T-cell (primary cell): ENCODE measurements around the gene FHOD3. TPM values are rescaled to one million over a fixed set of nuclear protein-coding genes. Genes with fewer than 3 reads are reported as not detected.
"Not testable (repeated sequence)": the region's sequence is repeated elsewhere in the genome, so short reads cannot be mapped to it uniquely, and the experiment has no call there.

Source experiments
- ATAC-seq, 4 experiments: fragments of 200-7000 bp in 3 of 4; fragments of 150-1000 bp in 1 of 4; cut with Tn5 transposase; replicated peaks in 1 of 4; 1 replicate in 3 of 4; 2 replicates in 1 of 4; pipeline ENCODE4 v1.10.0; 2021; ENCODE audit warnings: moderate library complexity in 3 of 4, mild to moderate bottlenecking in 2 of 4, moderate number of reproducible peaks in 1 of 4
- CTCF ChIA-PET, 2 donors: fragments of 300-600 bp; sonication (Branson Sonifier 250); formaldehyde crosslinking; loops; one replicate each; lab custom pipeline; 2022; ENCODE audit warnings: antibody characterized with exemption in 2 of 2; lab: Charles Lee
- POLR2A ChIA-PET, 2 donors: fragments of 300-600 bp; sonication (Branson Sonifier 250); formaldehyde crosslinking; loops; one replicate each; lab custom pipeline; 2022; ENCODE audit warnings: antibody characterized with exemption in 2 of 2; lab: Charles Lee
- DNase-seq, 35 experiments: peaks; one replicate each; pipeline versions ENCODE4 v3.0.0 to v3.0.0-alpha.2; 2013 to 2023
- H3K27ac ChIP-seq: one replicate; pipeline ENCODE4 v1.5.1; 2013; ENCODE audit warnings: low read length
- H3K27me3 ChIP-seq, 2 experiments: replicated peaks in 1 of 2; 1 replicate in 1 of 2; 2 replicates in 1 of 2; pipeline versions ENCODE4 v1.6.1 to v1.7.0; 2013; ENCODE audit warnings: low read length in 1 of 2, mixed read lengths in 1 of 2; ENCODE audit not compliant: control insufficient read depth in 2 of 2, insufficient read depth in 2 of 2; ENCODE audit errors: extremely low read depth in 1 of 2
- H3K36me3 ChIP-seq, 2 donors: 1 replicate in 1 of 2; 2 replicates in 1 of 2; pipeline versions ENCODE4 v1.6.1 to v1.7.0; 2013; ENCODE audit warnings: low read length in 1 of 2; ENCODE audit not compliant: control insufficient read depth in 2 of 2, insufficient read depth in 1 of 2; ENCODE audit errors: extremely low read depth in 1 of 2
- H3K4me1 ChIP-seq, 2 experiments: 1 replicate in 1 of 2; 2 replicates in 1 of 2; pipeline versions ENCODE4 v1.6.1 to v1.7.0; 2013; ENCODE audit warnings: low read length in 2 of 2, mixed read lengths in 1 of 2; ENCODE audit not compliant: insufficient read depth in 2 of 2, control insufficient read depth in 1 of 2; ENCODE audit errors: extremely low read depth in 1 of 2
- H3K4me3 ChIP-seq, 2 donors: 1 replicate in 1 of 2; 2 replicates in 1 of 2; pipeline versions ENCODE4 v1.5.1 to v1.7.0; 2013; ENCODE audit warnings: mild to moderate bottlenecking in 2 of 2, low read length in 1 of 2, moderate library complexity in 1 of 2; ENCODE audit not compliant: control insufficient read depth in 1 of 2; ENCODE audit errors: extremely low read depth in 1 of 2
- H3K9me3 ChIP-seq: 2 replicates; pipeline ENCODE4 v1.7.0; 2013
- H3K27ac Mint-ChIP-seq, 2 donors: one replicate each; pipeline ENCODE4 v1.8.0; 2020 to 2021; ENCODE audit warnings: mild to moderate bottlenecking in 2 of 2, mixed read lengths in 2 of 2
- H3K27me3 Mint-ChIP-seq, 2 donors: one replicate each; pipeline ENCODE4 v1.8.0; 2021 to 2022; ENCODE audit warnings: mixed read lengths in 2 of 2
- H3K36me3 Mint-ChIP-seq: one replicate; pipeline ENCODE4 v1.8.0; 2021; ENCODE audit warnings: mixed read lengths
- H3K4me1 Mint-ChIP-seq, 3 donors: one replicate each; pipeline ENCODE4 v1.8.0; 2020 to 2022; ENCODE audit warnings: mixed read lengths in 3 of 3, mild to moderate bottlenecking in 1 of 3
- H3K4me3 Mint-ChIP-seq, 3 donors: one replicate each; pipeline ENCODE4 v1.8.0; 2020 to 2022; ENCODE audit warnings: mild to moderate bottlenecking in 3 of 3, mixed read lengths in 3 of 3, moderate library complexity in 3 of 3
- H3K9me3 Mint-ChIP-seq, 3 donors: one replicate each; pipeline ENCODE4 v1.8.0; 2020 to 2022; ENCODE audit warnings: mixed read lengths in 3 of 3
- WGBS: methylation state at CpG from one replicate; pipeline ENCODE4 v1.1.5; 2013; ENCODE audit warnings: missing lambda C conversion rate; ENCODE audit not compliant: insufficient coverage; 5-methylcytosine and 5-hydroxymethylcytosine counted together
- total RNA-seq, 35 experiments: library from RNA in 6 of 35; stranded (reverse) in 6 of 35; fragments of 120-200 nt in 1 of 35; gene quantifications; one replicate each; pipeline versions ENCODE4 v1.2.1 to v1.2.4 and lab custom pipeline; 2013 to 2026

The FHOD3 gene
- total RNA-seq, 5 donors from 2014 or later (not counting 1 experiment from before 2014, with no cell fraction given), result 0.06 TPM; not detected in 4

DNA sequence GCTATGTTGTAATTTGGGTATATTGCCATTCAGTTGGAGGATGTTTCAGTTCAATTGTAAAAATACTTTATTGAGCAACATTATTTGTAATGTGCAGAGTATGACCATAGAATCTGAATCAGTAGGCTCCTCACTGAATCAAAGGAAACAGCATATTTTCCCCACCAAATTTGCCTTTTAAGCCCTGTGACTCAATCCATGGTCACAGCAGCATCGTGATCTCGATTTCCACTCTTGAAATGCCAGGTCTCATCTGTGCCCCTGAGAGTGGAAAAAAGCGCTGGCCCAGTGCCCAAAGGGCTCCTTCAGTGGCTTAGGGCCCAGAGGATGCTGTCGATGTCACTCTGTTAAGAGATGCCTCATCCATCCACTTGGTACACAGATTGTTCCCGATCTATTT, 57.5 kb downstream of the FHOD3 start:
- DNase-seq (no peak), ATAC-seq (no peak)
- Mint-ChIP-seq H3K4me3 (no peak overlapping the region), H3K4me1 (no peaks in the 10 kb centered on the region), H3K36me3 (no peaks in the 10 kb centered on the region), H3K27ac (no peak overlapping the region), H3K9me3 (no peaks in the 10 kb centered on the region), H3K27me3 (peaks cover 24 to 33% of the 10 kb centered on the region in 2 donors)
- Histone ChIP-seq H3K4me1 (no peaks in the 10 kb centered on the region), H3K27me3 (peaks cover 0 to 13% of the 10 kb centered on the region in 2 experiments), H3K27ac (no peak overlapping the region), H3K9me3 (no peaks in the 10 kb centered on the region), H3K36me3 (no peaks in the 10 kb centered on the region), H3K4me3 (no peak overlapping the region)
- CTCF ChIA-PET, result no interaction called here
- 53% methylated on average over 3 of the region's 5 CpGs for WGBS
- POLR2A ChIA-PET, result no interaction called here

DNA sequence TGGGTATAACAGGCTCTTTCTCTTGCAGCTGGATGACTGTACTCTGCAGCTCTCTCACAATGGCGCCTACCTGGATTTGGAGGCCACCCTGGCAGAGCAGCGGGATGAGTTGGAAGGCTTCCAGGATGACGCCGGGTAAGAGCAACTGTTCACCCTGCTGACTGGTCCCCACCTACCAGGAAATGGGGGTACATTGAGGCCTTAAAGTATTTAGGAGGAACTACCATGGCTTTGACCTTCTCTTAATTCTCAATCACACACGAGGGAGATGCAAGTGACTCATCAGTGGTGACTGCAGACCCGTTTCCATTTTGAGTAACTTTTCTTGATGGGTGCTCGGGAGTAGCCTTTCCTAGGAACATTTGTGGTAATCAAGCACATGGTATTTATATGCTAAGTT, 58.0 kb downstream of the FHOD3 start:
- no peak overlapping the region for H3K4me3 Mint-ChIP-seq
- H3K27ac ChIP-seq, result no peak overlapping the region
- CTCF ChIA-PET, result no interaction called here
- H3K4me1 Mint-ChIP-seq, result no peaks in the 10 kb centered on the region
- no peaks in the 10 kb centered on the region for H3K4me1 ChIP-seq
- no peak overlapping the region for H3K4me3 ChIP-seq
- H3K27ac Mint-ChIP-seq, result no peak overlapping the region
- POLR2A ChIA-PET, result no interaction called here
- no peak for ATAC-seq
- DNase-seq, result no peak
- no peaks in the 10 kb centered on the region for H3K9me3 Mint-ChIP-seq
- H3K36me3 ChIP-seq, result no peaks in the 10 kb centered on the region
- peaks cover 0 to 14% of the 10 kb centered on the region in 2 experiments for H3K27me3 ChIP-seq
- H3K27me3 Mint-ChIP-seq, result peaks cover 22 to 28% of the 10 kb centered on the region in 2 donors
- no peaks in the 10 kb centered on the region for H3K9me3 ChIP-seq
- WGBS, result 86% methylated on average over 1 of the region's 7 CpGs
- H3K36me3 Mint-ChIP-seq, result no peaks in the 10 kb centered on the region

DNA sequence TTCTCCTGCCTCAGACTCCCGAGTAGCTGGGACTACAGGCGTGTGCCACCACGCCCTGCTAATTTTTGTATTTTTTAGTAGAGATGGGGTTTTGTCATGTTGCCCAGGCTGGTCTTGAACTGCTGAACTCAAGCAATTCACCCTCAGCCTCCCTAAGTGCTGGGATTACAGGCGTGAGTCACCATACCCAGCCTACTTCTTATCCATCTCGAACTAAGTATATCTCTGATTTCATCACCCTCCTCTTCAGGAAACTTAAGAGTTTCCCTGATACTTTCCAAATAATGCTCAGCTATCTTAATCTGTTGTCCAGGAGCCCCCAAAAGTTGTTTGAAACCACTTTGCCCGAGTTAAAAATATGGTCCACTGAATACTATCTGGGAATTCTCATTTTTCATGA, 59.2 kb downstream of the FHOD3 start:
- ATAC-seq, H3K27ac Mint-ChIP-seq: not testable (repeated sequence)

DNA sequence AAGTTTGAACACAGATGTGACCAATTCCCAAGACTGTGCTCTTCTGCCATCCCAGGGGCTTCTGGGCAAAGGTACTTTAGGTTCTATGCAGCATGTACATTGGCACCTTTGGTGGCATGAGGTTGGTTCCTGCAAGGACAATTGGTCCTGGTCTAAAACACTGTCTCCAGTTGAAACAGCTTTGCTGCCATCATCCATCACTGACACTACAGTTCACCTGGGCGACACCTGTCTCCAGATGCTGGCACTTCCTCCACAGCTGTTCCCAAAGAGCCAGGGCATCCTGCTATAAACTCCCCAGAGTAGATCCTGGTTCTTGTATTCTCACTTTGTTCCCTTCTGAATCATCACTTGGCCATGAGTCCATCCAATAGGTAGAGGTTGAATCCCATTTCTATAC, 60.6 kb downstream of the FHOD3 start:
- Histone ChIP-seq H3K4me1 (no peaks in the 10 kb centered on the region), H3K36me3 (no peaks in the 10 kb centered on the region), H3K27me3 (peaks cover 0 to 10% of the 10 kb centered on the region in 2 experiments), H3K4me3 (no peak overlapping the region), H3K27ac (no peak overlapping the region), H3K9me3 (no peaks in the 10 kb centered on the region)
- no peaks in the 10 kb centered on the region for H3K4me1 Mint-ChIP-seq
- ChIA-PET POLR2A (no interaction called here), CTCF (no interaction called here)
- ATAC-seq (no peak), DNase-seq (no peak)
- no peaks in the 10 kb centered on the region for H3K36me3 Mint-ChIP-seq
- WGBS, result 71% methylated on average over 1 of the region's 1 CpG
- no peak overlapping the region for H3K27ac Mint-ChIP-seq
- H3K27me3 Mint-ChIP-seq, result peaks cover 18 to 19% of the 10 kb centered on the region in 2 donors
- H3K4me3 Mint-ChIP-seq, result no peak overlapping the region
- H3K9me3 Mint-ChIP-seq, result no peaks in the 10 kb centered on the region

More for the DNA sequence above, 59.2 kb downstream of the FHOD3 start:
- H3K27ac ChIP-seq, H3K9me3 Mint-ChIP-seq, H3K4me1 Mint-ChIP-seq, H3K4me1 ChIP-seq, H3K4me3 Mint-ChIP-seq, DNase-seq, POLR2A ChIA-PET, H3K9me3 ChIP-seq, H3K4me3 ChIP-seq, H3K36me3 ChIP-seq, H3K27me3 ChIP-seq, H3K36me3 Mint-ChIP-seq: not testable (repeated sequence)
- peaks cover 14 to 19% of the 10 kb centered on the region in 2 donors for H3K27me3 Mint-ChIP-seq
- WGBS, result 57% methylated on average over 3 of the region's 6 CpGs
- CTCF ChIA-PET, result interaction anchor here in 1 of 2 donors (0.5 kb wide), 1 partner anchor 475 kb away, joined by 4 read pairs; no protein-coding TSS in a partner anchor

DNA sequence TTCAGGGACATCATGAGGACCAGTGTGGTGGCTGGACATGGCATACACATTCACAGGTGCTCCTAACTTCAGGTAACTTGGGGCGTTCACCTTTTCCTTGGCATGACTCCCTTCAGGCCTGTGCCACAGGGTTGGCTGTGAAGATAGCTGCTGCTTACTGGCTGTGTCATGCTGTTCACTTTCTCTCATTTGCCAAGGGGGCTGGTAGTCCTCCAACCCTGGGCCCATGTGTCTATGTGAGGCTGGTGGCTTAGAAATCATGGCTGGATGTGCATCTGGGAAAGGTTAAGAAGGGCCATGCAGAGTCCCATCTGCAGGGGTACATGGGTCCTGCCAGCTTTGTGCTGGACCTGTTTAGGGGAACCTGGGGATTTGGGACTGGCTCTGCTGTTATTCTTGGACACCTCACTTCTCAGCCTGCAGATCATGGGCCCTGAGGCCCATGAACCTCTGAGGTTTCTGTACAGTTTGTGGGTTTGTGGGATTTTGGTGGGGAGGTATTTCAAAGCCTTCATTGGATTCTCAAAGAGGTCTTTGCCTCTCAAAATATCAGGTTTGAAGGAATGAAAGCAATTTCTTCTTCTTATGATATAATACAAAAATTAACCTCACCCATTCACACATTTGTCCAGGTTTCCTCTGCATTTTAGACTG, 62.9 kb downstream of the FHOD3 start:
- Mint-ChIP-seq H3K27me3 (peaks cover 18 to 24% of the 10 kb centered on the region in 2 donors), H3K36me3 (no peaks in the 10 kb centered on the region), H3K4me3 (no peak overlapping the region), H3K27ac (no peak overlapping the region), H3K9me3 (no peaks in the 10 kb centered on the region), H3K4me1 (no peaks in the 10 kb centered on the region)
- H3K27me3 ChIP-seq, result peaks cover 0 to 8% of the 10 kb centered on the region in 2 experiments
- ATAC-seq (no peak), DNase-seq (no peak)
- H3K9me3 ChIP-seq, result no peaks in the 10 kb centered on the region
- ChIA-PET CTCF (no interaction called here), POLR2A (no interaction called here)
- no peak overlapping the region for H3K4me3 ChIP-seq
- H3K27ac ChIP-seq, result no peak overlapping the region
- H3K4me1 ChIP-seq, result no peaks in the 10 kb centered on the region
- H3K36me3 ChIP-seq, result no peaks in the 10 kb centered on the region
- 86% methylated on average over 1 of the region's 1 CpG for WGBS

DNA sequence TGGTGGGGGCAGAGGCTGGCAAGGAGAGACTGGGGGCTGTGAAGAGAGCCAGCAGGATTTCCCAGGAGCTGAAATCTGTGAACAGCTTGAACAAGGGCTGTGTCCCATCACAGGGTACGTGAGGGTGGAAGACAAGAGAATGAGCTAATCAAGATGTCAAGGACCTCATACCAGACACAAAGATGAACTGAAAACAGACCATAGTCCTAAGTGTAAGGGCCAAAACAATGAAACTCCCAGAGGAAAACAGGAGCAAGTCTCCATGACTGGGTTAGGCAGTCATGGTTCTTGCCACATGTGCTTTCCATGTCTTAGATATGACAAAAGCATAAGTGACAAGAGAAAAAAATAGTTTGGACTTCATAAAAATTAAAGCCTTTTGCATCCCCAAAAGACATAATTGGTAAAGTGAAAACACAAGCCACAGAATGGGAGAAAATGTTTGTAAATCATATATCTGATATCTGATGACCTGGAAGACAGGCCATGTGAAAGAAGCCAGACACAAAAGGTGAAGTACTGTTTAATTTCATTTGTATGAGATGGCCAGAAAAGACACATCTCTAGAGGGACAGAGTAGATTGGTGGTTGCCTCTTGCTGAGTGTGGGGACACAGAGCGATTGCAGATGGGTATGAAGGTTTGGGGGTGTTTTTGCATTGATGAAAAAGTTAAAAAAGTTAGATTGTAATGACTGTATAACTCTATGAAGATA, 67.6 kb downstream of the FHOD3 start:
- no peaks in the 10 kb centered on the region for H3K4me1 Mint-ChIP-seq
- DNase-seq, result no peak
- no peaks in the 10 kb centered on the region for H3K36me3 ChIP-seq
- H3K27me3 ChIP-seq, result peaks cover 0 to 7% of the 10 kb centered on the region in 2 experiments
- peaks cover 8 to 25% of the 10 kb centered on the region in 2 donors for H3K27me3 Mint-ChIP-seq
- no peak overlapping the region for H3K27ac Mint-ChIP-seq
- no peaks in the 10 kb centered on the region for H3K4me1 ChIP-seq
- no peak overlapping the region for H3K27ac ChIP-seq
- ChIA-PET POLR2A (no interaction called here), CTCF (no interaction called here)
- no peaks in the 10 kb centered on the region for H3K9me3 Mint-ChIP-seq
- no peaks in the 10 kb centered on the region for H3K36me3 Mint-ChIP-seq
- no peak overlapping the region for H3K4me3 ChIP-seq
- no peak for ATAC-seq
- no peak overlapping the region for H3K4me3 Mint-ChIP-seq
- no peaks in the 10 kb centered on the region for H3K9me3 ChIP-seq
- no CpG with 5 or more reads among the region's 2 CpGs for WGBS
